Skeletal muscle satellite cell (primary cell): ENCODE data around the gene OGA. TPM values are rescaled to one million over a fixed set of nuclear protein-coding genes. Genes with fewer than 3 reads are reported as not detected.

Experiments used
- H3K27me3 ChIP-seq: 2 replicates; pipeline ENCODE4 v1.7.0; 2013; ENCODE audit warnings: low read length; ENCODE audit not compliant: control insufficient read depth, insufficient read depth
- H3K36me3 ChIP-seq: 2 replicates; pipeline ENCODE4 v1.7.0; 2013; ENCODE audit warnings: mild to moderate bottlenecking, control low read depth, low read length; ENCODE audit not compliant: insufficient read depth
- H3K4me1 ChIP-seq: 2 replicates; pipeline ENCODE4 v1.7.0; 2013; ENCODE audit warnings: low read length; ENCODE audit not compliant: control insufficient read depth, insufficient read depth
- H3K4me2 ChIP-seq: 2 replicates; pipeline ENCODE4 v1.7.0; 2013; ENCODE audit warnings: mild to moderate bottlenecking, low read length
- H3K4me3 ChIP-seq: 2 replicates; pipeline ENCODE4 v1.7.0; 2013; ENCODE audit warnings: low read length
- H3K9ac ChIP-seq: 2 replicates; pipeline ENCODE4 v1.7.0; 2013; ENCODE audit warnings: mild to moderate bottlenecking, low read depth, low read length, moderate library complexity
- H3K9me3 ChIP-seq: replicated peaks from 2 replicates; pipeline ENCODE4 v1.7.0; 2013; ENCODE audit warnings: mild to moderate bottlenecking, control low read depth, low read length
- total RNA-seq: library from RNA; depleted of rRNA; stranded (reverse); fragments of >200 nt; gene quantifications from 2 replicates; pipeline ENCODE4 v1.2.3, GENCODE V29; 2012; rRNA removed

The OGA gene
- total RNA-seq, result 79.7 and 86.2 TPM in 2 replicates

- peak within 1 kb of the TSS; percentile 97 for H3K9ac ChIP-seq
- peaks cover 24% of the 10 kb centered on the region for H3K4me1 ChIP-seq
- H3K9me3 ChIP-seq, result no peaks in the 10 kb centered on the region
- peak within 1 kb of the TSS; percentile 82 for H3K4me2 ChIP-seq
- H3K4me3 ChIP-seq, result peak within 1 kb of the TSS; percentile 97
- H3K36me3 ChIP-seq, result no peaks in the 10 kb centered on the region
- no peaks in the 10 kb centered on the region for H3K27me3 ChIP-seq
These were observed at the start of gene OGA for GRCh38 chr10:101818119-101818871. Gene OGA, minus strand, starts transcription at chr10:101818444. Its CDS starts 422 bp downstream, at chr10:101818022.

- Histone ChIP-seq H3K9me3 (no peaks in the 10 kb centered on the region), H3K4me3 (no peak overlapping the region), H3K9ac (no peak overlapping the region), H3K27me3 (no peaks in the 10 kb centered on the region), H3K4me2 (no peak overlapping the region), H3K4me1 (no peaks in the 10 kb centered on the region), H3K36me3 (no peaks in the 10 kb centered on the region)
These were observed 49.7 kb upstream of the OGA start for GRCh38 chr10:101867931-101868330.

GRCh38 chr10:101859530-101859929 lies 41.3 kb upstream of the OGA start:
- no peaks in the 10 kb centered on the region for H3K36me3 ChIP-seq
- no peak overlapping the region for H3K9ac ChIP-seq
- peaks cover 9% of the 10 kb centered on the region for H3K4me1 ChIP-seq
- no peaks in the 10 kb centered on the region for H3K27me3 ChIP-seq
- H3K4me3 ChIP-seq, result no peak overlapping the region
- H3K4me2 ChIP-seq, result no peak overlapping the region
- H3K9me3 ChIP-seq, result no peaks in the 10 kb centered on the region

GRCh38 chr10:101858723-101859500 lies 40.7 kb upstream of the OGA start:
- H3K9ac ChIP-seq, result no peak overlapping the region
- no peaks in the 10 kb centered on the region for H3K27me3 ChIP-seq
- no peaks in the 10 kb centered on the region for H3K9me3 ChIP-seq
- no peak overlapping the region for H3K4me2 ChIP-seq
- H3K36me3 ChIP-seq, result no peaks in the 10 kb centered on the region
- H3K4me3 ChIP-seq, result no peak overlapping the region
- peaks cover 9% of the 10 kb centered on the region for H3K4me1 ChIP-seq

GRCh38 chr10:101857802-101858476 lies 39.7 kb upstream of the OGA start:
- Histone ChIP-seq H3K9me3 (no peaks in the 10 kb centered on the region), H3K9ac (no peak overlapping the region), H3K27me3 (no peaks in the 10 kb centered on the region), H3K4me1 (peaks cover 9% of the 10 kb centered on the region), H3K4me3 (no peak overlapping the region), H3K4me2 (no peak overlapping the region), H3K36me3 (no peaks in the 10 kb centered on the region)

- Histone ChIP-seq H3K9ac (no peak overlapping the region), H3K4me3 (no peak overlapping the region), H3K4me1 (peaks cover 9% of the 10 kb centered on the region), H3K27me3 (no peaks in the 10 kb centered on the region), H3K4me2 (no peak overlapping the region), H3K36me3 (no peaks in the 10 kb centered on the region), H3K9me3 (no peaks in the 10 kb centered on the region)
These were observed 38.4 kb upstream of the OGA start for GRCh38 chr10:101856626-101857025.

- no peaks in the 10 kb centered on the region for H3K27me3 ChIP-seq
- no peak overlapping the region for H3K4me2 ChIP-seq
- no peak overlapping the region for H3K4me3 ChIP-seq
- no peak overlapping the region for H3K9ac ChIP-seq
- H3K36me3 ChIP-seq, result no peaks in the 10 kb centered on the region
- peaks cover 4% of the 10 kb centered on the region for H3K4me1 ChIP-seq
- no peaks in the 10 kb centered on the region for H3K9me3 ChIP-seq
These were observed 33.3 kb upstream of the OGA start for GRCh38 chr10:101851411-101852116.

GRCh38 chr10:101850749-101851148 lies 32.5 kb upstream of the OGA start:
- Histone ChIP-seq H3K27me3 (no peaks in the 10 kb centered on the region), H3K9ac (no peak overlapping the region), H3K4me2 (no peak overlapping the region), H3K36me3 (no peaks in the 10 kb centered on the region), H3K4me1 (no peaks in the 10 kb centered on the region), H3K9me3 (no peaks in the 10 kb centered on the region), H3K4me3 (no peak overlapping the region)

- no peak overlapping the region for H3K9ac ChIP-seq
- no peaks in the 10 kb centered on the region for H3K4me1 ChIP-seq
- no peak overlapping the region for H3K4me2 ChIP-seq
- no peaks in the 10 kb centered on the region for H3K36me3 ChIP-seq
- no peaks in the 10 kb centered on the region for H3K9me3 ChIP-seq
- H3K27me3 ChIP-seq, result no peaks in the 10 kb centered on the region
- no peak overlapping the region for H3K4me3 ChIP-seq
These were observed 30.7 kb upstream of the OGA start for GRCh38 chr10:101848894-101849351.

- H3K36me3 ChIP-seq, result no peaks in the 10 kb centered on the region
- H3K9me3 ChIP-seq, result no peaks in the 10 kb centered on the region
- no peak overlapping the region for H3K4me2 ChIP-seq
- H3K9ac ChIP-seq, result no peak overlapping the region
- no peak overlapping the region for H3K4me3 ChIP-seq
- H3K27me3 ChIP-seq, result no peaks in the 10 kb centered on the region
- no peaks in the 10 kb centered on the region for H3K4me1 ChIP-seq
These were observed 30.2 kb upstream of the OGA start for GRCh38 chr10:101848408-101848807.

GRCh38 chr10:101845893-101846292 lies 27.6 kb upstream of the OGA start:
- H3K4me3 ChIP-seq, result no peak overlapping the region
- H3K27me3 ChIP-seq, result no peaks in the 10 kb centered on the region
- H3K4me1 ChIP-seq, result peaks cover 1% of the 10 kb centered on the region

More at GRCh38 chr10:101845893-101846292, 27.6 kb upstream of the OGA start:
- Histone ChIP-seq H3K4me2 (no peak overlapping the region), H3K9me3 (no peaks in the 10 kb centered on the region), H3K9ac (no peak overlapping the region), H3K36me3 (no peaks in the 10 kb centered on the region)
